Measurements from ENCODE around the gene HOXD12. TPM values are rescaled to one million over a fixed set of nuclear protein-coding genes. Genes with fewer than 3 reads are reported as not detected.

Gene HOXD12
- total RNA-seq, 1 experiment from 2014 or later = 0.27 TPM

DNA sequence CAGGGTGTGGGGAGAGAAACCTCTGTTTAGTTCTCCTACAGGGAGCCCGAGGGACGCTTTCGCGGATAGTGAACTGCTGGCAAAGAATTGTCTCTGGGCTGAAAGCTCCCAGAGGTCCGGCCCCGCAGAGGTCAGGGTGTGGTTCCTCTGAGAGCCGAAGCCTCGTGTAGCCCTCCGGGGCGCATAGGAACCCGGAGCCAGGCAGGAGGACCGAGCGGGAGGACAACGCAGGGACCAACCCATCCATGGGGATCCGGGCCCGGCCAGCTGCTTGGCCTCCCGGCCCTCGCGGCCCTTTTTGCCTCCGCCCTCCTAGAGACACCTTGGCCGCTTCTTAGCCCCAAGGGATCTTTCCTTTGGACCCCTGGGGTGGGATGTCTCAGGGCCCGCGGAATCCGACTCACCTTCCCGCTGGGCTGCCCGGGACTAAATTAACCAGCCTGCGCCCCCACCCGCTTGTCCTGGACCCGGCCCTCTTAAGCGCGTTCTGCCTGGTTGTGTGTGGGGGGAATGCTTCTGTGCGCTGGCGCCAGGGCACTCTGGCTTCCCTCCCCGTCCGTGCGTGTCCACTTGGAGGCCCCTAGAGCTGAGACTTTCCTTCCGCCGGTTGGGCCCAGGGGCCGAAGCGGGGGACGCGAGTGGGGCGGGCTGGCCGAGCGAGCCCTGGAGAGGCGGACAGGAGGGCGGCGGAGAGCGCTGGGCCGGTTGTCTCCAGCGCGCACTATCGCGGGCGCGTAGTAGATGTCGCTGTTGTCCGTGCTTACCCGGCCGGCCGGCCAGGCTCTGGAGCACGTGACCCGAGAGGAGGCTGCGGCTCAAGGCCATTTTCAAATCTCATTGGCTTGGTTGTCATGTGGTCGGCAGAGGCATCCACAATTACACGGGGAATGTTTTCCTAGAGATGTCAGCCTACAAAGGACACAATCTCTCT is 16.6 kb downstream of the HOXD12 start, which contains the start of gene HOXD10:
HOXD10 (plus strand) TSS at position 896 of the 931 bp plus-strand sequence. CDS start 56 bp downstream, outside the sequence.
- RAD21 ChIA-PET (ENCODE audit: low non-redundant PET in 1 of 2, low total read pairs in 2 of 2, uncharacterized antibody in 2 of 2, unreplicated experiment in 2 of 2) = no interaction called here
- no peaks in the 10 kb centered on the region for H4K20me1 ChIP-seq (ENCODE audit: insufficient read depth)
- H3K36me3 ChIP-seq (ENCODE audit: control insufficient read depth in 1 of 2, insufficient read depth in 2 of 2, low read length in 2 of 2) = no peaks in the 10 kb centered on the region
- no peak within 1 kb of the TSS for H3K9ac ChIP-seq (ENCODE audit: low read length)
- H3K27ac ChIP-seq (ENCODE audit: low read depth, low read length) = no peak within 1 kb of the TSS
- BruUV-seq (replicated peaks) = no TSS peak
- H3K4me2 ChIP-seq (ENCODE audit: low read length) = no peak within 1 kb of the TSS
- TF ChIP-seq ZFX (IDR thresholded peaks at IDR 0.05) = no peak
- no peak for TF ChIP-seq EZH2 (IDR thresholded peaks at IDR 0.05)
- no peak for TF ChIP-seq REST (IDR thresholded peaks at IDR 0.05; ENCODE audit: low read depth)
- TF ChIP-seq FOSL1 (IDR thresholded peaks at IDR 0.05; ENCODE audit: low read depth) = no peak
- TF ChIP-seq ELF1 (IDR thresholded peaks at IDR 0.05; ENCODE audit: borderline replicate concordance, low read depth) = no peak
- TF ChIP-seq POLR2AphosphoS5 (IDR thresholded peaks at IDR 0.05; ENCODE audit: low read depth, low read length) = no peak
- TF ChIP-seq, protein P1, sequence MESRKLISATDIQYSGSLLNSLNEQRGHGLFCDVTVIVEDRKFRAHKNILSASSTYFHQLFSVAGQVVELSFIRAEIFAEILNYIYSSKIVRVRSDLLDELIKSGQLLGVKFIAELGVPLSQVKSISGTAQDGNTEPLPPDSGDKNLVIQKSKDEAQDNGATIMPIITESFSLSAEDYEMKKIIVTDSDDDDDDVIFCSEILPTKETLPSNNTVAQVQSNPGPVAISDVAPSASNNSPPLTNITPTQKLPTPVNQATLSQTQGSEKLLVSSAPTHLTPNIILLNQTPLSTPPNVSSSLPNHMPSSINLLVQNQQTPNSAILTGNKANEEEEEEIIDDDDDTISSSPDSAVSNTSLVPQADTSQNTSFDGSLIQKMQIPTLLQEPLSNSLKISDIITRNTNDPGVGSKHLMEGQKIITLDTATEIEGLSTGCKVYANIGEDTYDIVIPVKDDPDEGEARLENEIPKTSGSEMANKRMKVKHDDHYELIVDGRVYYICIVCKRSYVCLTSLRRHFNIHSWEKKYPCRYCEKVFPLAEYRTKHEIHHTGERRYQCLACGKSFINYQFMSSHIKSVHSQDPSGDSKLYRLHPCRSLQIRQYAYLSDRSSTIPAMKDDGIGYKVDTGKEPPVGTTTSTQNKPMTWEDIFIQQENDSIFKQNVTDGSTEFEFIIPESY (IDR thresholded peaks at IDR 0.05; ENCODE audit: extremely low read depth, insufficient replicate concordance, low read length) = no peak
- no peak for TF ChIP-seq JUND (IDR thresholded peaks at IDR 0.05)
- no peak for TF ChIP-seq TCF7L2 (IDR thresholded peaks at IDR 0.05; ENCODE audit: borderline replicate concordance, extremely low read depth, insufficient read depth, insufficient read length)
- TF ChIP-seq RAD21 (IDR thresholded peaks at IDR 0.05; ENCODE audit: low read depth) = no peak
- TF ChIP-seq, protein P2, sequence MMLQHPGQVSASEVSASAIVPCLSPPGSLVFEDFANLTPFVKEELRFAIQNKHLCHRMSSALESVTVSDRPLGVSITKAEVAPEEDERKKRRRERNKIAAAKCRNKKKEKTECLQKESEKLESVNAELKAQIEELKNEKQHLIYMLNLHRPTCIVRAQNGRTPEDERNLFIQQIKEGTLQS (IDR thresholded peaks at IDR 0.05) = no peak
- CTCF ChIA-PET = no interaction called here
- intact Hi-C loops (cut with micrococcal nuclease) = no loop called here
- H3K9me2 ChIP-seq (ENCODE audit: insufficient read depth) = no peaks in the 10 kb centered on the region
- no peaks in the 10 kb centered on the region for H3K9me3 ChIP-seq (ENCODE audit: control insufficient read depth in 1 of 2, insufficient read depth in 1 of 2, low read depth in 1 of 2, low read length in 2 of 2)
- H3K27me3 ChIP-seq (ENCODE audit: insufficient read depth, low read length) = no peaks in the 10 kb centered on the region
- H2AFZ ChIP-seq (ENCODE audit: low read depth, low read length, poor library complexity, severe bottlenecking) = no peak within 1 kb of the TSS
- peaks cover 0 to 11% of the 10 kb centered on the region in 2 experiments; a peak in 1 of 4 replicates for H3K4me1 ChIP-seq (ENCODE audit: control insufficient read depth in 1 of 2, insufficient read depth in 2 of 2, low read length in 2 of 2)
- ATAC-seq = no peak
- POLR2A ChIA-PET = no interaction called here
- no peak within 1 kb of the TSS for H3K4me3 ChIP-seq (replicated peaks in 1 of 2; ENCODE audit: low read depth in 1 of 2, low read length in 2 of 2)
- no peaks in the 10 kb centered on the region for H3K79me2 ChIP-seq (ENCODE audit: insufficient read depth, low read length)
- no peak for DNase-seq (ENCODE audit: low read depth, low spot score)

All from HCT116 (cell line).